ENCODE data around the gene PLCXD1. TPM values are rescaled to one million over a fixed set of nuclear protein-coding genes. Genes with fewer than 3 reads are reported as not detected.
"Not testable (repeated sequence)": the region's sequence is repeated elsewhere in the genome, so short reads cannot be mapped to it uniquely, and the experiment has no call there.

Gene PLCXD1
- total RNA-seq, 2 donors from 2014 or later, result 2.2 to 3.0 TPM

DNA sequence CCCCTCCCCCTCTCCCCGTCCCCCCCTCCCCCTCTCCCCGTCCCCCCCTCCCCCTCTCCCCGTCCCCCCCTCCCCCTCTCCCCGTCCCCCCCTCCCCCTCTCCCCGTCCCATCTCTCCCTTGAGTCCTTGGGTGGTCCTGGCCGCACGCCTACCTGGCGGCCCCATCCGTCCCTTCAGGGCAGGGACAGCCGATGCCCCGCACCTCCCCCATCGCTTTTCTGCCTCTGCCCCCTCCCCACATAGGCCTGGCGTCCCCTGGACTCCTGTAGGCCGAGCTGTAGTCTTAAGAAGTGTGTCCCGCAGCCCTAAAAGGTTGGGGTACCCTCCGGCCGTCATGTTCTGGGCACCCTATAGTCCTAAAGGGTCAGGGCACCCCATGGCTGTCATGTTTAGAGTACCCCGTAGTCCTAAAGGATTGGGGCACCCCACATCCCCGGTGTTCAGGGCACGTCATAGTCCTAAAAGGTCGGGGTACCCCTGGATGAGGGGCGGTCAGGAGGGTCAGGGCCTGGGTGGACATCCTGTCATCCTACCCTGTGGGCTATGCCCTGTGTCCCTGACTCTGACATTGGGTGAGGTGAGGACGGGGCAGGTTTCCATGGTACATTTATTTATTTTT lies 48.2 kb downstream of the PLCXD1 start:
- Histone ChIP-seq H3K27me3 (no peaks in the 10 kb centered on the region), H3K27ac (no peak overlapping the region), H3K4me1 (peaks cover 0 to 17% of the 10 kb centered on the region in 2 donors), H3K9me3 (no peaks in the 10 kb centered on the region), H3K4me3 (no peak overlapping the region), H3K36me3 (peaks cover 10% of the 10 kb centered on the region)
- DNase-seq (ENCODE audit: low spot score), result no peak
- TF ChIP-seq, protein P1, sequence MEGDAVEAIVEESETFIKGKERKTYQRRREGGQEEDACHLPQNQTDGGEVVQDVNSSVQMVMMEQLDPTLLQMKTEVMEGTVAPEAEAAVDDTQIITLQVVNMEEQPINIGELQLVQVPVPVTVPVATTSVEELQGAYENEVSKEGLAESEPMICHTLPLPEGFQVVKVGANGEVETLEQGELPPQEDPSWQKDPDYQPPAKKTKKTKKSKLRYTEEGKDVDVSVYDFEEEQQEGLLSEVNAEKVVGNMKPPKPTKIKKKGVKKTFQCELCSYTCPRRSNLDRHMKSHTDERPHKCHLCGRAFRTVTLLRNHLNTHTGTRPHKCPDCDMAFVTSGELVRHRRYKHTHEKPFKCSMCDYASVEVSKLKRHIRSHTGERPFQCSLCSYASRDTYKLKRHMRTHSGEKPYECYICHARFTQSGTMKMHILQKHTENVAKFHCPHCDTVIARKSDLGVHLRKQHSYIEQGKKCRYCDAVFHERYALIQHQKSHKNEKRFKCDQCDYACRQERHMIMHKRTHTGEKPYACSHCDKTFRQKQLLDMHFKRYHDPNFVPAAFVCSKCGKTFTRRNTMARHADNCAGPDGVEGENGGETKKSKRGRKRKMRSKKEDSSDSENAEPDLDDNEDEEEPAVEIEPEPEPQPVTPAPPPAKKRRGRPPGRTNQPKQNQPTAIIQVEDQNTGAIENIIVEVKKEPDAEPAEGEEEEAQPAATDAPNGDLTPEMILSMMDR (IDR thresholded peaks at IDR 0.05), result no peak

DNA sequence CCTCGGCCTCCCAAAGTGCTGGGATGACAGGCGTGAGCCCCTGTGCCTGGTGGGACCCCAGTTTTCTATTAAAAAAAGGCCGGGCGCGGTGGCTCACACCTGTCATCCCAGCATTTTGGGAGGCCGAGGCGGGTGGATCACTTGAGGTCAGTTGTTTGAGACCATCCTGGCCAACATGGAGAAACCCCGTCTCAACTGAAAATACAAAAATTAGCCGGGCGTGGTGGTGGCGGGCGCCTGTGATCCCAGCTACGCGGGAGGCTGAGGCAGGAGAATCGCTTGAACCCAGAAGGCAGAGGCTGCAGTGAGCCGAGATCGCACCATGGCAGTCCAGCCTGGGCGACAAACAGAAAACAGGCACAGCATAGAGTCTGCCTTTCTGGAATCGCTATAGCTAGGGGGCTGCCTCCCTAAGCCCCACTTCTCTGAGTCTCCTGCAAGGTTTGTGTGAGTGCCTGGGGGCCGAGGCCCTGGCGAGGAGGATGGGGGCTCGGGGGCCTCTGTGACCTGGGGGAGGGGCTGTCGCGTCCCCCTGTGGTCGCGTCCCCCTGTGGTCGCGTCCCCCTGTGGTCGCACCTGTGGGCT lies 49.1 kb downstream of the PLCXD1 start:
- not testable (repeated sequence) for H3K27me3 ChIP-seq; H3K36me3 ChIP-seq; H3K4me3 ChIP-seq; DNase-seq (ENCODE audit: low spot score); H3K9me3 ChIP-seq; H3K27ac ChIP-seq
- H3K4me1 ChIP-seq, result peaks cover 0 to 17% of the 10 kb centered on the region in 2 donors

DNA sequence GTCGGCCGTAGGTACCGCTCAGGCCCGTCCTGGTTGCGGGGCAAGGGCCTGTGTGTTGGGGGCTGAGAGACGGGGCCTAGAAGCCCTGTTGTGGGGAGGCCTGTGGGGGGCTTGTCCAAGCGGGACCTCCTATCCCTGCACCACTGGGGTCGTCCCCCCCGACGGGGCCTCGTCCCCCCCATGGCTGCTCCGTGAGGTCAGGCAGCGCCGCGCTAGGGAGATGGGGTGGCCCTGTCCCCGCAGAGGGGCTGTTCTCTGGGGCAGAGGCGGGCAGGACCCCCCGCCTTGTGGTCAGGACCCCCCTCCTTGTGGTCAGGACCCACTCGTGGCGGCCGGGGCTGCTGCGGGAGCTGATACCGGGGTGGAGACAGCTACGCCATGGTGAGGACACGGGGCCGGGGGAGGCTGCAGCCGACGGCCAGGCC lies 49.6 kb downstream of the PLCXD1 start:
- H3K27ac ChIP-seq, result no peak overlapping the region
- H3K4me3 ChIP-seq, result peak overlapping the region in 1 of 2 donors; percentile 28
- H3K9me3 ChIP-seq, result no peaks in the 10 kb centered on the region
- H3K36me3 ChIP-seq, result peaks cover 10% of the 10 kb centered on the region
- H3K27me3 ChIP-seq, result no peaks in the 10 kb centered on the region
- peaks cover 0 to 14% of the 10 kb centered on the region in 2 donors for H3K4me1 ChIP-seq
- TF ChIP-seq, protein P1 (IDR thresholded peaks at IDR 0.05), result no peak
- no peak for DNase-seq (ENCODE audit: low spot score)

DNA sequence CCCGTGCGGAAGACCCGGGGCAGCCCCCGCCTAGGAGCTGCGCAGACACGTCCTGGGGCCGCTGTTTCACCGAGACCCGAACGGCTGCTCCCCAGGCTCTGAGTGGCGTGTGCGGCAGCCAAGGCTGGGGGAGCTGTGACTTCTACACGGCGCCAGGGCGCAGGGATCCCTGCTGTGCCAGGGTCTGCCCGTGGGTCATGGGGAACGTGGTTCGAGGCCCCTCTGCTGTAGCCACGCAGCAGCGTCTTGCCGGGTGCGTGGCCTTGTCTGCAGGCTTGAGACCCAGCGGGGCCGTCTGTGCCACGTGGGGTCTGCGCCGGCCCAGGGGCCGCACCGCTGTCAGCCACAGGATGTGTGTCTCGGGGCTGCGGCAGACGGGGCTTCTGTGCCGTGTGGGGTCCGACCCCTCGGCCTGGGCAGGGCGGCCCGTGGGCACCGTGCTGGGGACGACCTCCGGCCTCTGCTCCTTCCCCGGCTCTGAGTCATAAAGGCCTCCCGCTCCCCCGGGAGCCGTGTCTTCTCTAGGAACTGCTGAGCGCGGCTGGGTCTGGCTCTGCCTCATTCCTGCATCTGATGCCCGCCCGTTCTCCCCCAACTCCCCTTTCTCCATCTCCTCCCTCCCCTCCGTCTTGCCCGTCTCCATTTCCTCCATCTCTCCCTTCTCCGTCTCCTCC lies 50.1 kb downstream of the PLCXD1 start:
- Histone ChIP-seq H3K9me3 (no peaks in the 10 kb centered on the region), H3K27me3 (no peaks in the 10 kb centered on the region), H3K4me3 (peak overlapping the region in 1 of 2 donors; percentile 28), H3K27ac (peak overlapping the region in 1 of 2 donors; percentile 31), H3K36me3 (peaks cover 10% of the 10 kb centered on the region), H3K4me1 (peaks cover 0 to 14% of the 10 kb centered on the region in 2 donors)
- TF ChIP-seq, protein P1 (IDR thresholded peaks at IDR 0.05), result no peak
- DNase-seq (ENCODE audit: low spot score), result no peak

DNA sequence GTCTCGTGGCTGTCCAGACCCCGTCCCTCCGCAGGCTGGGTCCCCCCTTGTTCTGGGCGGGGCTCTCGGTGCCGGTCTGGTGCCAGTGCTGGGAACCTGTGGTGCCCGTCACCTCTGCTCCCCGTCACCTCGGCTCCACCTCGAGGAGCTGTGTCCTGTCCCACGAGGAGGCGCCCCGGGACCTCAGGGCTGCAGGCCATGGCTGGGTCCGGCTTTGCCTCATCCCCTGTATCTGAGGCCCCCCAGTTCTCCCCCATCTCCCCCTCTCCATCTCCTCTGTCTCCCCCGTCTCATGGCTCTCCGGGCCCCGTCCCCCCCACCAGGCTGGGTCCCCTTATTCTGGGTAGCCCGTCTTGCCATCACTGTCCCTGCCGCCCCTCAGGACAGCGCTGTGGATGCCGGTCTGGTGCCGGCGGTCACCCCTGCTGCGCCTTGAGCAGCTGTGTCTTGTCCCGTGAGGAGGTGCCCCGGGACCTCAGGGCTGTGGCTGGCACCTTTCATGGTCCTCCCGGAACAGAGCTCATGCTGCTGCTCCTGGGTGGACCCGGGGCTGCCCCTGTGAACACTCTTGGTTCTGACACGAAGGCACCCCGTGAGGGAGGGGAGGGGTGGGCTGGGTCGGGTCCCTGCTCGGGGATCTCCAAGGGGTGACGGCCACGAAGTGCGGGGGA lies 50.8 kb downstream of the PLCXD1 start:
- H3K4me3 ChIP-seq, result no peak overlapping the region
- peaks cover 10% of the 10 kb centered on the region for H3K36me3 ChIP-seq
- no peaks in the 10 kb centered on the region for H3K9me3 ChIP-seq
- H3K4me1 ChIP-seq, result peaks cover 0 to 14% of the 10 kb centered on the region in 2 donors
- no peaks in the 10 kb centered on the region for H3K27me3 ChIP-seq
- H3K27ac ChIP-seq, result peak overlapping the region in 1 of 2 donors; percentile 31
- no peak for DNase-seq (ENCODE audit: low spot score)
- TF ChIP-seq, protein P1 (IDR thresholded peaks at IDR 0.05), result no peak

DNA sequence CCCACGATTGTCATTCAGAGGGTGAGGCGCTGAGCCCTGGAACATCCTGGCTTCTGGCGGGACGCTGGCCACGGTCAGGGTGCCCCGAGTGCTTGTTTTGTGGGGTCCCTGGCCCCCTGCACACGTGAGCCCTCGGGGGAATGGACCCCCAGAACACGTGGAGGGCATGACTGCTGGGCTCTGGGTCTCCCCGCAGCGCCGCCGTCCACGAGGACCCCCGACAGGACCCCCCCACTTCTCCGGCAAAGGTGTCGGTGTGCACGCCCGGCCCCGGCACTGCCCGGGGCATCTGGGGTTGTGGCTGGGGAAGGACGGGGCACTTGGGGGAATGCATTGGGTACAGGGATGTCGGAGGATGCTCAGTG lies 51.3 kb downstream of the PLCXD1 start:
- DNase-seq (ENCODE audit: low spot score), result no peak
- TF ChIP-seq, protein P1 (IDR thresholded peaks at IDR 0.05), result no peak

More for the DNA sequence above, 51.3 kb downstream of the PLCXD1 start:
- H3K9me3 ChIP-seq, result no peaks in the 10 kb centered on the region
- no peak overlapping the region for H3K4me3 ChIP-seq
- peaks cover 0 to 14% of the 10 kb centered on the region in 2 donors for H3K4me1 ChIP-seq
- no peak overlapping the region for H3K27ac ChIP-seq
- peaks cover 13% of the 10 kb centered on the region for H3K36me3 ChIP-seq
- no peaks in the 10 kb centered on the region for H3K27me3 ChIP-seq

Measured in right atrium auricular region (tissue), 2 donors.